Measurements from ENCODE around the gene LSM14B.
A peak's percentile ranks its signal among the peaks of the same experiment; 100 is the strongest.
"Not testable (repeated sequence)": the region's sequence is repeated elsewhere in the genome, so short reads cannot be mapped to it uniquely, and the experiment has no call there.

Gene LSM14B

DNA sequence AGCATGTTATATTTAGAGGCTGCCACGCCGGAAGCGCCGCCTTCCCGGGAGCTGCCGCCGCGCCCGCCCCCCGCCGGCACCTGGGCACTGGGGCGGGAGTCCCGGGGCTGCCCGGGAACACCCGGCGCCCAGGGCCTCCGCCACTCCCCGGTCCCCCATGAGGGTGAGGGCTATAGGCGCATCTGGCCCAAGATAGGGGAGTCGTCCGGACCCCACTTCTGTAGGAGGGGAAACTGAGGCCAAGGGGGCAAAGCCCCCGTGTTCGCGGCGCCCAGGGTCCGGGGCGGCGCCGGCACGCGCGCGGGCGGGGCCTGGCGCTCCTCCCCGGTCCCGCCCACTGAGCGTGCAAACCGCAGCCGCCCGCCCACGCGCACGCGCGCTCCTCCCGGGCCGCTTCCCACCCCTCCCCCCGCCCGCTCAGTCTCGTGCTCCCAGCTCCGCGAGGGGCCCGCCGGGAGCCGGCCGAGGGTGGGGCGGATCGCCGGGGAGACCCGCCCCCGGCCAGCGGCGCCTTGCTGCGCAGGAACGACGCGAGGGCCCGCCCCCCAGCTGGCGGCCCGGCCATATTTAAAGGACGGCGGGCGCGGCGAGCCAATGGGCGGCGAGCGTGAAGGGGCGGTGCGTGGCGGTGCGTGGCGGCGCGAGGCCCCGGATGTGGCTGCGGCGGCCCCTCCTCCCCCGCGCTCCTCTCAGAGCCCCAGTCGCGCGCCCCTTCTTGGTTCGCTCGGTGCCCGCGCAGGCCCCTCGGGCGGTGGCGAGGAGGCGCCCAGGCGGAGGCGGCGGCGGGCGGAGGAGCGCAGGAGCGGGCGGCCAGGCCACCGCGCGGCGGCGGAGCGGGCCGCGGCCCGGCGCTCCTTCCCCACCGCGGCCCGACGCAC lies at the start of gene LSM14B:
LSM14B (plus strand) TSS at position 700 of the 878 bp plus-strand sequence. CDS start 192 bp downstream, outside the sequence.
- DNase-seq (ENCODE audit: low read depth) = peak; percentile 94

DNA sequence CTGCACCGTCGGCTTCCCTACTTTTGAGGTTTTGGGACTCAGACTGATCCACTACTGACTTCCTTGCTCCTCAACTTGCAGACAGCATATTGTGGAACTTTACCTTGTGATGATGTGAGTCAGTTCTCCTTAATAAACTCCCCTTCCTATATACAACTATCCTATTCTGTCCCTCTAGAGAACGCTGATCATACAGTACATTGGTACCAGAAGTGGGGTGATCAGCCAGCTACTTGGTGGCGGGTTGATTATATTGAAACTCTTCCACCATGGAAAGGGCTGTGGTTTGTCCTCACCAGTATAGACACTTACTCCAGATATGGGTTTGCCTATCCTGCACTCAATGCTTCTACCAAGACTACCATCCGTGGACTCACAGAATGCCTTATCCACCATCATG lies 49.0 kb upstream of the LSM14B start:
- no peak for DNase-seq (ENCODE audit: low read depth)

DNA sequence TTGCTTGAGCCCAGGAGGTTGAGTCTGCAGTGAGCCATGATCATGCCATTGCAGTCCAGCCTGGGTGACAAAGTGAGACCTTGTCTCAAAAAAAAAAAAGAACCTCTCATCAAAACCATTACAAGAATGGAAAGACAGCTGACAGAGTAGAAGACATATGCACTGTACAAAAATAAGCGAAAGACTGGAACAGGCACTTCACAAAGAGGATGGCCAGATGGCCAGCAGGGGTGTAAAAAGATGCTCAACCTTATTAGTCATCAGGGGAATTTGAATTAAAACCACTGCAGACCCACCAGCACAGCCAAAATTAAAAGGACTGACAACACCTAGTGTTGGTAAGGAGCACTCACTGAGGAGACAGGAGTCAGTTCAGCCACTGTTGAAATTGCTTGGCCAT lies 43.1 kb upstream of the LSM14B start:
- DNase-seq (ENCODE audit: low read depth) = no peak

DNA sequence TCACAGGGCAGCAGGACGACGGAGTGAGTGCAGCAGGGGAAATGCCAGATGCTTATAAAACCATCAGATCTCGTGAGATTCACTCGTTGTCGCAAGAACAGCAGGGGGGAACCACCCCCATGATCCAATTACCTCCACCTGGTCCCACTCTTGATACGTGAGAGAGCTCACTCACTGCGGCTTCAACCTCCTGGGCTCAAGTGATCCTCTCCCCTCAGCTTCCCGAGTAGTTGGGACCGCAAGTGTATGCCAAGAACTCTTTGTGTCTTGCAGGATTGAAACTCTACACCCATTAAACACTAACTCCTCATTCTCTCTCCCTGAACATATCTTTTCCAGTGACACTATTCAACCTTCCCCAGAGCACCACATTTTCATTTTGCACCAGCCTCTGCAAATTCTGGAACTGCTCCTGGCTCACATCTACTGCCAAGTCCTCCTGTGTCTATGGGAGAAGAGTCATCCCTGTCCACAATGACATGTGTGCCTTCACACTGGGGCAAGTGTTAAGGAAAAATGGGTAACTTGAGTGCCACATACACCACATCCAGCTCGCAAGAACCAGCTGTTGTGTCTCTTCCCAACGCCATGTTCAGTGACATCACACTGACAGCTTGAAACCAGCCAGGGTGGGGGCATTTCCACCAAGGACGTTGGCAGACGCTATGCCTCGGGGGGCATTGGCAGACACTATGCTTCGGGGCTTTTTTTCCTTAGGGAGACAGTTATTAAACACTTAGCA lies 41.9 kb upstream of the LSM14B start:
- DNase-seq (ENCODE audit: low read depth) = no peak

DNA sequence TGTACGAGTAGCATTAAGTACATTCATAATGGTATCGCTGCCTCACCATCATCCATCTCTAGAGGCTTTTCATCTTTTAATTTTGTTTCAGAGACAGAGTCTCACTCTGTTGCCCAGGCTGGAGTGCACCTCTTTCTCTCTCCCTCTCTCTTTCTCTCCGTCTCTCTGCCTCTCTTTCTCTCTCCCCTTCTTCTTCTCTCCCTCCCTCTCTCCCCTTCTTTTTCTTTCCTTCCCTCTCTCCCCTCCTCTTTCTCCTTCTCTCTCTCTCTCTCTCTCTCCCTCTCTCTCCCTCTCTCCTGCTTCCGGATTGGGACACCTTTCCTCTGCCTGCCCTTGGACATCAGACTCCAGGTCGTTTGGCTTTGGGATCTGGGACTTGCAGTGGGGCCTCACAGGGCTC lies 39.0 kb upstream of the LSM14B start:
- DNase-seq (ENCODE audit: low read depth) = no peak

DNA sequence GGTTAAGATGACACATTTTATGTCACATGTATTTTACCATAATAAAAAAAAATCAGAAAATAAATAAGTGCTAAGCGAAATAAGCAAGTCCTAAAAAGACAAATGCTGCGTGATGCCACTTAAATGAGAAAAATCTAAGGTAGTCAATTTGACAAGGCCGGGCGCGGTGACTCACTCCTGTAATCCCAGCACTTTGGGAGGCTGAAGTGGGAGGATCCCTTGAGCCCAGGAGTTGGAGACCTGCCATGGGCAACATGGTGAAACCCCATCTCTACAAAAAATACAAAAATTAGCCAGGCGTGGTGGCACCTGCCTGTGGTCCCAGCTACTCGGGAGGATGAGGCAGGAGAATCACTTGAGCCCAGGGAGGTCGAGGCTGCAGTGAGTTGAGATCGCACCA lies 38.1 kb upstream of the LSM14B start:
- not testable (repeated sequence) for DNase-seq (ENCODE audit: low read depth)

DNA sequence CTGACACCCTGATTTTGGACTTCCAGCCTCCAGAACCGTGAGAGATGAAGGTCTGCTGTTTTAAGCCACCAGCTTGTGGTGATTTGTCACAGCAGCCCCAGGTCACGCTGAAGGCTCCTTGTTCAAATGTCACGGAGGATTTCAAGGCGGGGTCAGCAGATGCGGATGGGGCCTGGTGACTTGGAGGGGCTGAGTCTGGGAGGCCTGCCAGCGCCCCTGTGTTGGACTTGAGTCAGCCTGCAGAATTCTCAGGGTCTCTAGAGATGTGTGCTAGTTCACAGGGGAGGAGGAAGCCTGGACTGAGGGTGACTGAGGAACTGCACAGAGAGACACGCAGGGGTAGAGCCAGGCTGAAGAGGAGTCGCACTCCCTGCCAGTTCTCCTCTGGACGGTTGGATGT lies 37.1 kb upstream of the LSM14B start:
- DNase-seq (ENCODE audit: low read depth) = no peak

DNA sequence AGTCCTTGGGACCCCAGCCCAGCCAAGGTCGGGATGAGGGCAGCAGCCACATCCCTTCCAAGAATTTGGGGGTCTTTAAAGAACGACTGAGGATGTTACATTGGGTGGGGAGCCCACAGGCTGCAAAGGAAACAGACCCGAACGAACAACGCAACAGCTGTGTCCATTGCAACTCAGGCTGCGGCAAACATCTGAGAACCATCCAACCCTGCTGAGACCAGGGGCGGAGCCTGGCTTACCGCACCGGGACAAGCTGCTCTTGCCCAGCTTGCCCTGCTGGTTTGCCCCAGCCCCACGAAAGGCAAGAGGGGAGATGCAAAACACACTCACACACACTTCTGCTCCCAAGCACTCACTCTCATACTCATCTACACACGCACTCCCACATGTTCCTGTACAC lies 35.0 kb upstream of the LSM14B start:
- DNase-seq (ENCODE audit: low read depth) = no peak

DNA sequence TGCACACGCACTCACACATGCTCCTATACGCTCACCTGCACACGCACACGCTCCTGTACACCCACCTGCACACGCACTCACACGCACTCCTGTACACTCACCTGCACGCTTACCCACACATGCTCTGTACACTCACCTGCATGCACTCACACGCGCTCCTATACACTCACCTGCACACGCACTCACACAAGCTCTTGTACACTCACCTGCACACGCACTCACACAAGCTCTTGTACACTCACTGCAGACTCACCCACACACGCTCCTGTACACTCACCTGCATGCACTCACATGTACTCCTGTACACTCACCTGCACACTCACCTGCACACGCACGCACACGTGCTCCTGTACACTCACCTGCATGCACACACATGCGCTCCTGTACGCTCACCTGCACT lies 34.6 kb upstream of the LSM14B start:
- no peak for DNase-seq (ENCODE audit: low read depth)

DNA sequence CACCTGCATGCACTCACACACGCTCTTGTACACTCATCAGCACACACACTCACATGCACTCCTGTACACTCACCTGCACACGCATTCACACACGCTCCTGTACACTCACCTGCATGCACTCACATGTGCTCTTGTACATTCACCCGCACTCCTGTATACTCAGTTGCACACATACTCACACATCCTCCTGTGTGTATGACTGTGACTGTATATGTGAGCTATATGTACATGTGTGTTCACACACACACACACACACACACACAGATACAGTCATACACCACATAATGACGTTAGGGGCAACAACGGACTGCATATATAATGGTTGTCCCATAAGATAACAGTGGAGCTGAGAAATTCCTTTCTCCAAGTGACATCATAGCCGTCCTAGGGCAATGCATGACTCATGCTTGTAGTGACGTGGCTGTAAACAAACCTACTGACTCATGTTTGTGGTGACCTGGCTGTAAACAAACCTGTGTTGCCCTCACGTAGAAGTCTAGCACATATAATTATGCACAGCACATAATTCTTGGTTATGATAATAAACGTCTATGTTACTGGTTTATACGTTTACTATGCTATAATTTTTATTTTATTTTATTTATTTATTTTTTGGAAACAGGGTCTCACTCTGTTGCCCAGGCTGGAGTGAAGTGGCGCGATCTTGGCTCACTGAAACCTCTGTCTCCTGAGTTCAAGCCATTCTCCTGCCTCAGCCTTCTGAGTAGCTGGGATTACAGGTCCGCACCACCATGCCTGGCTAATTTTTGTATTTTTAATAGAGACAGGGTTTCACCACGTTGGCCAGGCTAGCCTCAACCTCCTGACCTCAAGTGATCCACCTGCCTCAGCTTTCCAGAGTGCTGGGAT lies 33.8 kb upstream of the LSM14B start:
- DNase-seq (ENCODE audit: low read depth) = no peak

DNA sequence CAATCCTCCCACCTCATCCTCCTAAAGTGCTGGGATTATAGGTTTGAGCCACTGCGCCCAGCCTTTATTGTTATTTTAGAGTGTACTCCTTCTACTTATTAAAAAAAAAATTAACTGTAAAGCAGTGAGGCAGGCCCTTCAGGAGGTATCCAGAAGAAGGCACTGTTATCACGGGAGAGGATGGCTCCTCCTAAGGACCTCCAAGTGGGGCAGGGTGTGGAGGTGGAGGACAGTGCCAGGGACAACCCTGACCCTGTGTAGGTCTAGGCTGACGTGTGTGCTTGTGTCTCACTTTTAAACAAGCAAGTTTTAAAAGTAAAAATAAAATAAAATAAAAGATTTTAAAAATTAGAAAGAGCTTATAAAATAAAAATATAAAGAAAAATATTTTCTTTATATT lies 32.9 kb upstream of the LSM14B start:
- no peak for DNase-seq (ENCODE audit: low read depth)

DNA sequence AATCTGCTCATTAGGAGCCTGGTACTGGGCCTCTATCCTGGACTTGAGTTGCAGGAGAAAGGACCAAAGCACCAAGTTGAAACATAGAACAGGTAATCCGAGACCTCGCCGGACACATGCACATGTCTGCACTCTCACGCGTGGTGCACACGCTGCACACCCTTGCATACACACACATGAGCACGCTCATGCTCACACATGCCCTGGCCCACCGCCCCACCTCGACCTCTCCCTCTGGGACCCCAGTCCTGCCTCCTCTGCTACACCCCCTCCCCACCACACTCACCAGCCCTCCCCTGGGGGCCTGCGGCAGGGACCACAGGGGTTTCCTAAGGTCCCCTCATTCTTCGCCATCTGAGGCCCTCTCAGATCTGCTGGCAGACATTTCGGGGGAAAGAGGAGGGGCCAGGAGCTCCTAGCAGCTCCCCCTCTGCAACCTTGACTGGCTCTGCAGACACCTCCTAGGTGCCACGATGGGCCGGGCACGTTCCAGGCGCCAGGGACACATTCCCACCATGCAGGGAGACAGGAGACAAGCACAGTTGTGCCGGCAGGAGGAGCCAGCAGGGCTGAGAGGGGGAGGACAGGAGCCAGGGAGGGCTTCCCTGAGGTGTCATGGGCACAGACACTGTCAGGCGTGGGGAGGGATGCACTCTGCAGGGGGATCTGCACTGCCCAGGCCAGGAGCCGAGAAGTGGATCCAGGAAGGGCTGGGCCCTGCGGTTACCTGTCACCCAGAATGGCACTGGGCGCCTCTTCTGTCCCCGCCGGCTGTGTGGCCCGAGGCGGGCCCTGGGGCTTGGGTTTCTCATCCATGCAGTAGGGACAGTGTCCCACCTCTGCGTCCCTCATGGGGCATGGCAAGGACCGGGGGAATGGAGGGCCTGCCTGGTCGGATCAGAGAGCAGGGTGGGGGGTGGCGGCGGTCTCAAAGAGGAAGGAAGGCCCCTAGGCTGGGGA lies 25.6 kb upstream of the LSM14B start:
- no peak for DNase-seq (ENCODE audit: low read depth)

DNA sequence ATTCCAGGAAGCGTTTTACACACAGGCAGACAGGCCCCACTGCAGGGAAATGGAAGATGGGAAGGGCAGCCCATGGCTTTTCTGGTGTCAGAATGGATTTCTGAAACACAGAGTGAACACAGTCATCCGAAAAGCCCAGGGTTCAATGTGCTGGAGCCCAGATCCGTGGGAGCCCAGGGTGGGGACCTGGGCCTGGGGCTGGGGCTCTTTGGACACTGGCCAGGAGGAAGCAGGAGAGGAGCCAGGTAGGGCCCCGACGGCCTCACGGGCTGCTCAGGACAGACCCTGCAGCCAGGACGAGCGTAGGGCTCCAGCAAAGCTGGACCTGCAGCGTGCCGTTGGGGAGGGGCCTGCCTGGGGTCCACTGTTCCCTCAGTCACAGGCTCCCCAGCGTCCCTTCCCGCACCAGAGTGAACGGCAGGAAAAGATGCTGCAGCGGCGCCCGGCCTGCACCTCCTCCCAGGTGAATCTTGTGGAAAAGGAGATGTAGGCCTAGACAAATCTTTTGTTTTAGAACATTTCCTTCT lies 24.3 kb upstream of the LSM14B start:
- no peak for DNase-seq (ENCODE audit: low read depth)

DNA sequence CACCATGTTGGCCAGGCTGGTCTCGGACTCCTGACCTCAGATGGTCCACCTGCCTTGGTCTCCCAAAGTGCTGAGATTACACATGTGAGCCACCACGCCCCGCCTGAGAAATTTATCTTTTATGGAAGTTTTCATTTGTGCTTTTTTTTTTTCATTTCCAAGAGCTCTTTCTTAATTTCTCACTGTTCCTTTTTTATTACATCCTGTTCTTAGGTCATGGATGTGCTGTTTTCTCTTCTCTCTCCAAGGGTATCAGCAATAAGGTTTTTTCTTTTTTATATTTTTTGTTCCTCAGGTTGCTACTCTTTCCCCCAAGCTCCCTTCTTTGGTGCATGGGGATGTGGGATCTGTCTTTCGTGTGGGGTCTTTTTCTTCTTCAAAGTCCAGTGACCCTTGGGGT lies 21.2 kb upstream of the LSM14B start:
- no peak for DNase-seq (ENCODE audit: low read depth)

DNA sequence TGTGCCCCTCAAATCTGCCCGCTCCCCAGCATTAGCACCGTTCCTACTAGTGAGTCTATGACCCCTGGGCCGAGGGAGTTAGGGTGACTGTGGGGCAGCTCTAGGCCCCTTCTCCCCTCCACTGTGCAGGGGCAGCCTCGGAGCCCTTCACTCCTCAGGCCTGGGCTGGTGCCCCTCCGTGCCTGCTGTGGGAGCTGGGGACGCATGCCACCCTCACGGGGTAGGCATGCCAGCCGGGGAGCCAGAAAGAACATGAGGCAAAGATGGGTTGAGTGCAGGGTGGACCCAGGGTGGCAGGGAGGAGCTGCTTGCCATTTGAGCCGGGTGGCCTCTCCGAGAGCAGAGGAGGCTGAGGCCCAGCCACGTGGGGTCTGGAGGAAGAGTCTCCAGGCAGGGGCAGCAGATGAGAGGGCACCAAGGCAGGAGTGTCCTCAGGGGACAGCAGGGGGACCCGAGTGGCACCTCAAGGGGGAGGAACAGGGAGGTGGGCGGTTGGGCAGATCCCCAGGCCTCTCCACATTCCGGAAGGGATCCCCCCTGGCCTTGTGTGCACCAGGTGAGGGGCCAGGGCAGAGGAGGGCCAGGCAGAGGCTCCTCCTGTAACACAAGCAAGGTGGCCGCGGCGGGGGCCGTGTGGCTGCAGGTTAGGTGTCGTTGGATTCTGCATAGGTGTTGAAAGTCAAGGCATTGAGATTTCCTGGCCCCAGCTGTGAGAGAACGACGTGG lies 18.6 kb upstream of the LSM14B start:
- DNase-seq (ENCODE audit: low read depth) = no peak

DNA sequence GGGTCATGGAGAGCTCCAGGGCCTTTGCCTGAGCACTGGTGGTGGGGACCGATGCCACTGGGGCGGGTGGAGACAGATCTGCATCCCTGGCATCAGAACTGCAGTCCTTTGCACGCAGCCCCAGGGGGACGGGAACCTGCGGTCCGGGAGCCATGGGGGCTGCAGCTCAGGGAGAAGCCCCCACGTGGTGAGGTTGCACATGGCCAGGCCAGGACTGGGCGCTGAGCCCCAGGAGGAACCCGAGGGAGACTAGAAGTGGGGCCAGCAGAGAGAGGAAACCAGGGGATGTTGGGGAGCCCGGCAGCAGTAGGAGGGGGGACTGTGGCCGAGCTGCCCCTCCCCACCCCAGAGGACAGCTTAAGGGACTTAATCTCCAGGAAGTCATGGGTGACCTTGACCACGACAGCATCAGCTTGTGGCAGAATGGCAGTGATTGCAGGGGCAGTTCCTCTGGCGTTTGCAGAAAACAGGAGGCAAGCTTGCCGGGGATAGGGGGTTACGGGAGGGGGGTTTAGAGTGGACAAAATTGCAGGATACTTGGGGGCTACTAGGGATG lies 18.0 kb upstream of the LSM14B start:
- no peak for DNase-seq (ENCODE audit: low read depth)

DNA sequence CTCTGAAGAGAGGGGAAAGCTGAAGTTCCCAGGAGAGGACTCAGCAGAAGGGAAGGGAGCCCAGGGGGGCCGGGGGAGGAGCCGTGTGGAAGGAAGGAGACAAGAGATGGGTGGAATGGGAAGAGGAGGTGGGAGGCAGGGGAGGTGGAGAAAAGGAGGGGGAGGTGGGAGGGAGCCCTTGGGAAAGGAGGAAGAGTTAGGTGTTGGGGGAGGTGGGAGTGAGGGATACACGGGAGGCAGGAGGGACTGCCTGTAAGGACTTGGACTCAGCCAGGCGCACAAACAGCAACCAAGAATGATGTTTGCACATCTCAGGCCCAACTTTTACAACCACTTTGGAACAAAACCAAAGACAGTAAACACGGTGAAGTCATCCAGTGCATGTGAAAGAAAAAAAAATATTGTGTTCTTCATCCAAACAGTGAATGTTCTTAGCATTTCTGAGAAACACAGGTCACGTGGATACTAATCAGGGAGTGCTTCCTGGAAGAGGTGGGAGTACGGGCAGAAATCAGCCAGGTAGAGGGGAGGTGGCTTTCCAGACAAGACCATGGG lies 17.4 kb upstream of the LSM14B start:
- DNase-seq (ENCODE audit: low read depth) = no peak

DNA sequence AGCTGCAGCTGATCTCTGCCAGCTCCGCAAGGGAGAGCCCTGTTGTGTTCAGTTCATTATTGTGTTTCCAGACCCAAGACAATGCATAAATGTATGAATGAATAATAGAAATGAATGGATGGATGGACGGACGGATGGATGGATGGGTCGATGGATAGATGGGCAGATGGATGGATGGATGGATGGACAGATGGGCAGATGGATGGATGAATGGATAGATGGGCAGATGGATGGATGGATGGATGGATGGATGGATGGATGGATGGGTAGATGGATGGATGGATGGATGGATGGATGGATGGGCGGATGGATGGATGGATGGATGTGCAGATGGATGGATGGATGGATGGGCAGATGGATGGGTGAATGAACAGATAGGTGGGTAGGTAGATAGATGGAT lies 16.7 kb upstream of the LSM14B start:
- no peak for DNase-seq (ENCODE audit: low read depth)

DNA sequence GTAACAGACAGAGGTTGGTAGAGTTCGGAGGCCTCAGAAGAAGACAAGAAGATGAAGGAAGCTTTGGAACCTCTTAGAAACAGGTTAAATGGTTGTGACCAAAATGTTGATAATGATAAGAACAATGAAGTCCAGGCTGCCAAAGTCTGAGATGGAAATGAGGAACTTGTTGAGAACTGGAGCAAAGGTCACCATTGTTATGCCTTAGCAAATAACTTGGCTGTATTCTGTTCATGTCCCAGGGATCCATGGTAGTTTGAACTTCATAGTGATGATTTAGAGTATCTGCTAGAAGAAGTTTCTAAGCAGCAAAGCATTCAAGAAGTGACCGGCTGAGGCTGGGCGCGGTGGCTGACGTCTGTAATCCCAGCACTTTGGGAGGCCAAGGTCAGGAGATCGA lies 11.1 kb upstream of the LSM14B start:
- DNase-seq (ENCODE audit: low read depth) = no peak

DNA sequence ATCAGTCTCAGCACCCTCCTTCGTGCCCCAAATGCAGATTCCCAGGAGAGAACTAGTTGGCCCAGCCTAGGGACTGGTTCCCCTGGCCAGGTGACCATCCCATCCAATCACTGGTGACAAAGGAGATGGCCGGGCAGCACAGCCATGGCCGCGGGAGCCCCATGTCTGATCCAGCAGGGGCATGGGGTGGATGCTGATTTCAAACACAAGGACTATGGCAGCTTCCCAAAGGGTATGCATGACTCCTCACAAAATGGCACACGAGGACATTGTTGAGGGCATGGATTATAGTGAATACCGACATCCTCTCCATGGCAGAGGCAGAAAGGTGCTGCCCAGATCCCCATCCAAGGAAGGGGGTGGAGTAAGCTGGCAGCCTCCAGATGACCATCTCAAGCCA lies 9.9 kb upstream of the LSM14B start:
- no peak for DNase-seq (ENCODE audit: low read depth)
